Ovary (tissue), 9 donors: ENCODE measurements around the gene ITGA2. TPM values are rescaled to one million over a fixed set of nuclear protein-coding genes. Genes with fewer than 3 reads are reported as not detected.

ENCODE experiments used
- DNase-seq, 5 donors: peaks; one replicate each; pipeline ENCODE4 v3.0.0-alpha.2; 2019 to 2020
- H3K27ac ChIP-seq, 2 donors: fragments of 200-600 bp; one replicate each; pipeline versions ENCODE4 v1.5.1 to v1.8.0; 2019 to 2022
- H3K27me3 ChIP-seq: fragments of 200-600 bp; one replicate; pipeline ENCODE4 v1.8.0; 2022
- H3K36me3 ChIP-seq: fragments of 200-600 bp; sonication (generic); one replicate; pipeline ENCODE4 v1.5.1; 2019
- H3K4me1 ChIP-seq: one replicate; pipeline ENCODE4 v1.8.1; 2013; ENCODE audit warnings: mild to moderate bottlenecking, moderate library complexity; ENCODE audit not compliant: insufficient read depth
- H3K4me3 ChIP-seq: fragments of 200-600 bp; sonication (generic); one replicate; pipeline ENCODE4 v1.5.1; 2017
- H3K9me3 ChIP-seq, 2 donors: fragments of 200-600 bp in 1 of 2; sonication (generic) in 1 of 2; one replicate each; pipeline versions ENCODE4 v1.5.1 to v1.8.1; 2013 to 2019; ENCODE audit warnings: mild to moderate bottlenecking in 1 of 2, moderate library complexity in 1 of 2
- EP300 ChIP-seq: sonication (generic); formaldehyde crosslinking; IDR thresholded peaks from one replicate; pipeline ENCODE4 v1.6.1; 2017; ENCODE audit warnings: antibody characterized with exemption
- POLR2A ChIP-seq: fragments of 450-650 bp; IDR thresholded peaks from one replicate; pipeline ENCODE4 v1.6.1; 2017; ENCODE audit warnings: antibody characterized with exemption, mild to moderate bottlenecking, moderate library complexity
- WGBS, 3 donors: extraction: QIAGEN DNeasy Blood & Tissue Kit in 1 of 3; methylation state at CpG; one replicate each; pipeline versions ENCODE4 v1.1.5 to v1.1.7; 2013 to 2017; 5-methylcytosine and 5-hydroxymethylcytosine counted together
- intact Hi-C, 4 donors: fragments of 100-400 bp; cut with DNase I; formaldehyde crosslinking; loops; one replicate each; pipeline versions ENCODE4 v1.11.0 to v1.15.1; 2022 to 2023
- polyA plus RNA-seq, 2 donors: library from polyadenylated mRNA; stranded (reverse); fragments of 200-250 nt in 1 of 2; fragments of 350-450 nt in 1 of 2; fragmentation: Illumina TruSeq in 1 of 2; extraction: RNeasy Lipid Tissue Mini Kit (QIAGEN cat#74804) in 1 of 2; gene quantifications; one replicate each; pipeline ENCODE4 v1.2.3, GENCODE V29; 2013 to 2014
- total RNA-seq, 7 donors: library from RNA; depleted of rRNA in 2 of 7; stranded (reverse); fragments of >200 nt in 2 of 7; fragmentation: NEBNext Ultra II Directional in 3 of 7; extraction: Animal tissue kit (Norgen Biotek cat#: 25700) in 3 of 7; gene quantifications; one replicate each; pipeline versions ENCODE4 v1.1.0 to v1.2.4, GENCODE V29; 2016 to 2023
- TF ChIP-seq, protein P1 (sequence below), 3 donors: fragments of 450-650 bp in 2 of 3; fragments of 200-600 bp in 1 of 3; IDR thresholded peaks; one replicate each; pipeline versions ENCODE4 v1.5.1 to v1.8.0; 2016 to 2022; ENCODE audit warnings: antibody characterized with exemption in 3 of 3, mild to moderate bottlenecking in 1 of 3
- donor health status: DM: no; HTN: no; CAD: no; lungs with moderate emphysema.
- donor health status: DM: no; HTN: no; CAD: no.
- donor health status: Bipolar disorder and iron deficiency.
- donor health status: DM: yes; HTN: yes; CAD: no.
- donor health status: DM: no; HTN: no; CAD: no.
- donor health status: DM: yes; HTN: yes; CAD: no.

ITGA2 gene
- total and polyA plus RNA-seq, 9 donors = 0.36 to 8.4 (median 1.7) TPM

DNA sequence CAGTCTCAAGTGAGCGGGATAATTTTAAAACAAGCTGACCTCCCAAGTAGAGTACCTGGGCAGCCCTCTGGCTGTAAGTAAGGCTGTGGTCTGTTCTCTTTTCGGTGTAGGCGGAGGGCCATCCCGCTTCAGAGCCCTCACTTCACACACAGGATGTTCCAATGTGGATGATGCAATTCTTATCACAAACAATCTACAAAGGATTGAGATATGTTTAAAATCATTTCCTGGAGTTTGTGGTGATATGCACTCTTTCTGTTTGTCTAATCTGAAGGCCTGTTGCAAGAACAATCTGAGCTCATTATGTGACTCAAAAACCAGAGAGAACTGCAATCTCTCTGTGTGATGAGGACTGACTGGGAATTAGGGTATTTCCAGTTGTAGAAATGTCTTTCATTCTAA lies 42.5 kb downstream of the ITGA2 start:
- DNase-seq = no peak
- no peak overlapping the region for H3K4me3 ChIP-seq
- no peak overlapping the region for H3K27ac ChIP-seq
- TF ChIP-seq, protein P1, sequence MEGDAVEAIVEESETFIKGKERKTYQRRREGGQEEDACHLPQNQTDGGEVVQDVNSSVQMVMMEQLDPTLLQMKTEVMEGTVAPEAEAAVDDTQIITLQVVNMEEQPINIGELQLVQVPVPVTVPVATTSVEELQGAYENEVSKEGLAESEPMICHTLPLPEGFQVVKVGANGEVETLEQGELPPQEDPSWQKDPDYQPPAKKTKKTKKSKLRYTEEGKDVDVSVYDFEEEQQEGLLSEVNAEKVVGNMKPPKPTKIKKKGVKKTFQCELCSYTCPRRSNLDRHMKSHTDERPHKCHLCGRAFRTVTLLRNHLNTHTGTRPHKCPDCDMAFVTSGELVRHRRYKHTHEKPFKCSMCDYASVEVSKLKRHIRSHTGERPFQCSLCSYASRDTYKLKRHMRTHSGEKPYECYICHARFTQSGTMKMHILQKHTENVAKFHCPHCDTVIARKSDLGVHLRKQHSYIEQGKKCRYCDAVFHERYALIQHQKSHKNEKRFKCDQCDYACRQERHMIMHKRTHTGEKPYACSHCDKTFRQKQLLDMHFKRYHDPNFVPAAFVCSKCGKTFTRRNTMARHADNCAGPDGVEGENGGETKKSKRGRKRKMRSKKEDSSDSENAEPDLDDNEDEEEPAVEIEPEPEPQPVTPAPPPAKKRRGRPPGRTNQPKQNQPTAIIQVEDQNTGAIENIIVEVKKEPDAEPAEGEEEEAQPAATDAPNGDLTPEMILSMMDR (IDR thresholded peaks at IDR 0.05) = no peak
- TF ChIP-seq POLR2A = no peak
- TF ChIP-seq EP300 = no peak
- H3K9me3 ChIP-seq = no peaks in the 10 kb centered on the region
- 59 to 78% (median 67%) methylated on average over 4 of the region's 4 CpGs for WGBS, 3 donors
- H3K36me3 ChIP-seq = no peaks in the 10 kb centered on the region
- intact Hi-C loops = no loop called here
- H3K4me1 ChIP-seq = no peaks in the 10 kb centered on the region
- H3K27me3 ChIP-seq = no peaks in the 10 kb centered on the region

DNA sequence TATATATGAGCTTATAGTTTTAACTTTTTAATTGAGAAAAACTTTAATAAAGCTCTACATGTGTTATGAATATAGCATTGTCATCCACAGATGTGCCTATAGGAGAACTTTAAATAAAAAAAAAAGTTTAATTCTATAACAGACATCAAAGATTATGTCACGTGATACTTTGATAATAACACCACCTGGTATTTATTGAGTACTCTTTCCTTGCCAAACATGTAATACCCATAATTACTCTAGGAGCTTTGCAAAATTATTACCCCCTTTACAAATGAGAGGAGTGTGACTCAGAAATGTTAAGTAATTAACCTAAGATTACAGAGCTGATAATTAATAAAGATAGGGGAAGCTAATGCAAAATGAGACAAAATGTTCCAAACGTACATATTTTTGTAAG lies 43.0 kb downstream of the ITGA2 start:
- H3K9me3 ChIP-seq = no peaks in the 10 kb centered on the region
- H3K4me1 ChIP-seq = no peaks in the 10 kb centered on the region
- TF ChIP-seq EP300 = no peak
- no peak for TF ChIP-seq POLR2A
- TF ChIP-seq, protein P1 (IDR thresholded peaks at IDR 0.05) = no peak
- WGBS, 3 donors = 45 to 68% (median 50%) methylated on average over 2 of the region's 2 CpGs
- H3K27ac ChIP-seq = no peak overlapping the region
- H3K4me3 ChIP-seq = no peak overlapping the region
- DNase-seq = no peak
- H3K27me3 ChIP-seq = no peaks in the 10 kb centered on the region
- H3K36me3 ChIP-seq = no peaks in the 10 kb centered on the region
- intact Hi-C loops = no loop called here

DNA sequence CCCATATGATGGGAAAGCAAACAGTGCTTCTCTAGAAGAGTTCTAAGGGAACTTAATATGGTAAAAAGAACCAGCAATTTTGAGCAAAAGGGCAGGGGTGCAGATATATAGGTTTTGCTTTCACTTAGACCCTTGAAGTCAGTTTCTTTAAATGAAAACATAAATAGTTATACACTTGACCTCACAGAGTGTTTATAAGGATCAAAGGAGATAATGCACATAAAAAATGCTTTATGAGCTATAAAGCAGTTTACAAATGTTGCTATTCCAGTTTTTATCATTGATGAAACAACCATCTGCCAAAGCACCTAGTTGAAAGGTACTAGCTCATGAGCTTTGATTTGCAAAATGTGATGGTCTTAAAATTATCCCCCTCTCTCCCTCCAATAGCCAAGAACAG lies 45.7 kb downstream of the ITGA2 start:
- H3K4me3 ChIP-seq = no peak overlapping the region
- H3K27me3 ChIP-seq = no peaks in the 10 kb centered on the region
- peaks cover 2% of the 10 kb centered on the region for H3K4me1 ChIP-seq
- no peaks in the 10 kb centered on the region for H3K36me3 ChIP-seq
- intact Hi-C loops = no loop called here
- no peaks in the 10 kb centered on the region for H3K9me3 ChIP-seq
- no peak for TF ChIP-seq EP300
- TF ChIP-seq, protein P1 (IDR thresholded peaks at IDR 0.05) = no peak
- TF ChIP-seq POLR2A = no peak
- no peak for DNase-seq
- H3K27ac ChIP-seq = no peak overlapping the region

DNA sequence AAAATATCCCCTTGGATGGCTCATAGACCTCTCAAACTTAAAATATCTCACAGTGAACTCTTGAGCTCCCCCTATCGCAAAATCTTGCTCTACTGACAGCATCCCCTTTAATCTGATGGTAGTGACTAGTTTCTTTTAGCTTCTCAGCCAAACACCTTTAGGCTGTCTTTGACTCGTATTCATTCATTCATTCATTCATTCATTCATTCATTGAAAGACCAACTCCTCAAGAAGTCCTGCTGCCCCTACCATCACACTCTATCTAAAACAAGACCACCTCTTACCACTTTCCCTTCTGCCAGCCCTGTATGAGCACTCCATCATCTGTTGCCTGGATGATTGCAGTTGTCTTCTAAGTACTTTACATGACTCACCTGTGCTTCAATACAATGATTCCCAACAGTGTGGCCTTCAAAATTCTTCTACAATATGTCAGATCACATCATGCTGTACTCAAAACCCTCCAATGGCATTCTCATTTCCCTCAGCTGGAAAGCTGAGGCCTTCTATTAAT lies 46.8 kb downstream of the ITGA2 start:
- DNase-seq = no peak
- TF ChIP-seq POLR2A (no peak), EP300 (no peak)
- TF ChIP-seq, protein P1 (IDR thresholded peaks at IDR 0.05) = no peak
- intact Hi-C loops = no loop called here
- no peak overlapping the region for H3K4me3 ChIP-seq
- peaks cover 2% of the 10 kb centered on the region for H3K4me1 ChIP-seq
- WGBS, 3 donors = 74 to 80% (median 75%) methylated on average over 2 of the region's 2 CpGs
- no peak overlapping the region for H3K27ac ChIP-seq
- H3K9me3 ChIP-seq = no peaks in the 10 kb centered on the region
- H3K36me3 ChIP-seq = no peaks in the 10 kb centered on the region
- H3K27me3 ChIP-seq = no peaks in the 10 kb centered on the region
